Measurements from ENCODE around the gene CEP350.

The CEP350 gene

DNA sequence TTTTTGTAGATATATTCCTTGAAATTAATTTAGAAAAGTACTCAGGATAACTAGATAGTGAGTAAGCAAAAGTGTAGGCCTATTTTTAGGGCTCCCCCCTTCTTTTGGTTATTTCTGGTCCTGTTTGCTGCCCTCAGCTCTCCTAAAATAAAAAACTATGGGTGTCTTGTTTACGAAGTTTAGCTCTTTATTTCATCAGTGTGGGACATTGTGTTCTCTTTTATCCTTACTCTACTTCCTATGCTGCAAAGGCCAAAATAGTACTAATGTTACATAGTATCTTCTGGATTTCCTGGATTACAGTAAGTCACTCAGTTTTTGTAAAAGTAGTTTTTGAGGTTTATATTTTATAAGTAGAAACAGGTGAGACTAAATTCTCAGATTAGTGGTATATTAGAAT lies 15.4 kb downstream of the CEP350 start:
- Histone ChIP-seq H2AK5ac (ENCODE audit: low read length) (no peak overlapping the region), H4K5ac (ENCODE audit: low read length) (no peak overlapping the region), H3K4me3 (ENCODE audit: low read length) (no peak overlapping the region), H3K36me3 (ENCODE audit: control insufficient read depth, insufficient read depth, low read length) (no peaks in the 10 kb centered on the region), H2BK5ac (ENCODE audit: low read length) (no peak overlapping the region), H3K79me2 (ENCODE audit: control insufficient read depth, insufficient read depth, low read length) (peaks cover 14% of the 10 kb centered on the region), H2BK120ac (ENCODE audit: low read depth, low read length) (no peak overlapping the region), H3K4me2 (ENCODE audit: low read length) (no peak overlapping the region), H3K27ac (ENCODE audit: low read depth, low read length) (no peak overlapping the region), H3K27me3 (ENCODE audit: insufficient read depth, low read length, poor library complexity) (no peaks in the 10 kb centered on the region), H3K4ac (ENCODE audit: low read depth, low read length) (no peak overlapping the region), H4K8ac (ENCODE audit: low read depth, low read length) (no peak overlapping the region), H3K4me1 (ENCODE audit: control insufficient read depth, low read depth, low read length) (no peaks in the 10 kb centered on the region), H3K23ac (ENCODE audit: low read length) (no peak overlapping the region), H3K56ac (ENCODE audit: low read length) (no peak overlapping the region), H3K9ac (ENCODE audit: low read length) (no peak overlapping the region), H3K79me1 (ENCODE audit: low read length) (peaks cover 6% of the 10 kb centered on the region), H3K18ac (ENCODE audit: low read length) (no peak overlapping the region), H2BK15ac (replicated peaks; ENCODE audit: low read depth) (no peak overlapping the region)
- WGBS (ENCODE audit: extremely low coverage, insufficient coverage, low lambda C conversion rate) = no CpG with 5 or more reads among the region's 1 CpG
- no peak for DNase-seq

DNA sequence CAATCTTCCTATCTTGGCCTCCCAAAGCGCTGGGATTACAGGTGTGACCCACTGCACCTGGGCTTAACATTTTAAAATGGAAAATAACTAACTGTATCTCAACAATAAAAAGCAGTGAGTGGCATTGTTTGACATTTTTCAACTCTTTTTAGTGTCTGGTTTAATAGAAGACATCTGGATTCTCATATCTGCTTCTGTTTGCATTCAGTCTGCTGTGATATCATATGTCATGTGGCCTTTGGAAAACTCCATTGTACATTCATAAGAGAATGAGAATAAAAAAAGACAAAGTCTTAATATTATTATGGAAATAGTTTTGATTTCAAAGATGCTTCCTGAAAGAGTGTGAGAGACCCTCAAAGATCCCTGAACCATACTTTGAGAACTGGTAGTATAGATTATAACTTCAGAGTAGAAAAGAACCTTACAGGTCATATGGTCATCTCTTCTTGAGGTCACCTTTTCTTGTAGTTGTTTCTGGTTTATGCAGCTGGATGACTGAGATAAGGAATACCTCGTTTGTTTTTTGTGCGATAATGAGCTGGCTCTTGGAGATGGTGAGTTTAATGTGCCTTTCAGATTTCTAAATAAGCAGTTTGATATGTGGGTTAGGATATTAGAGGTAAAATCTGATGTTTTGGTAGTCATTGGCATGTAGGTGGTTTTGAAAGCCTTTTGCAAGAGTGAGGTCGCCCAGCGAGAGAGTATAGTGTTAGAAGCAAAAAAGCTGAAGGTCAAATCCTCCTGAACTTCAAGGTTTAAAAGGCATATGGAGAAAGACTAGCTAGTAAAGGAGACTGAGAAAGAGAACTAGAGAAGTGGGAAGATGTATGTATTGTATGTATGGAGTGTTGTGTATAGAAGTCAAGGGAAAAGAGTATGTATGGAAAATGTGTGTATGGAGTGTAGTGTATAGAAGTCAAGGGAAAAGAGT lies 17.2 kb downstream of the CEP350 start:
- no peak overlapping the region for H3K4me2 ChIP-seq (ENCODE audit: low read length)
- no peak overlapping the region for H2BK120ac ChIP-seq (ENCODE audit: low read depth, low read length)
- H4K5ac ChIP-seq (ENCODE audit: low read length) = no peak overlapping the region
- H3K27me3 ChIP-seq (ENCODE audit: insufficient read depth, low read length, poor library complexity) = no peaks in the 10 kb centered on the region
- no peak overlapping the region for H3K18ac ChIP-seq (ENCODE audit: low read length)
- H3K4ac ChIP-seq (ENCODE audit: low read depth, low read length) = no peak overlapping the region
- H3K56ac ChIP-seq (ENCODE audit: low read length) = no peak overlapping the region
- no CpG with 5 or more reads among the region's 5 CpGs for WGBS (ENCODE audit: extremely low coverage, insufficient coverage, low lambda C conversion rate)
- no peak overlapping the region for H2BK15ac ChIP-seq (replicated peaks; ENCODE audit: low read depth)
- H4K8ac ChIP-seq (ENCODE audit: low read depth, low read length) = no peak overlapping the region
- peaks cover 4% of the 10 kb centered on the region for H3K79me1 ChIP-seq (ENCODE audit: low read length)
- H2BK5ac ChIP-seq (ENCODE audit: low read length) = no peak overlapping the region
- no peak overlapping the region for H3K9ac ChIP-seq (ENCODE audit: low read length)
- no peak overlapping the region for H3K4me3 ChIP-seq (ENCODE audit: low read length)
- H2AK5ac ChIP-seq (ENCODE audit: low read length) = no peak overlapping the region
- no peak for DNase-seq
- no peak overlapping the region for H3K27ac ChIP-seq (ENCODE audit: low read depth, low read length)
- peaks cover under 1% of the 10 kb centered on the region for H3K4me1 ChIP-seq (ENCODE audit: control insufficient read depth, low read depth, low read length)
- no peak overlapping the region for H3K23ac ChIP-seq (ENCODE audit: low read length)
- peaks cover 8% of the 10 kb centered on the region for H3K79me2 ChIP-seq (ENCODE audit: control insufficient read depth, insufficient read depth, low read length)
- H3K36me3 ChIP-seq (ENCODE audit: control insufficient read depth, insufficient read depth, low read length) = no peaks in the 10 kb centered on the region

DNA sequence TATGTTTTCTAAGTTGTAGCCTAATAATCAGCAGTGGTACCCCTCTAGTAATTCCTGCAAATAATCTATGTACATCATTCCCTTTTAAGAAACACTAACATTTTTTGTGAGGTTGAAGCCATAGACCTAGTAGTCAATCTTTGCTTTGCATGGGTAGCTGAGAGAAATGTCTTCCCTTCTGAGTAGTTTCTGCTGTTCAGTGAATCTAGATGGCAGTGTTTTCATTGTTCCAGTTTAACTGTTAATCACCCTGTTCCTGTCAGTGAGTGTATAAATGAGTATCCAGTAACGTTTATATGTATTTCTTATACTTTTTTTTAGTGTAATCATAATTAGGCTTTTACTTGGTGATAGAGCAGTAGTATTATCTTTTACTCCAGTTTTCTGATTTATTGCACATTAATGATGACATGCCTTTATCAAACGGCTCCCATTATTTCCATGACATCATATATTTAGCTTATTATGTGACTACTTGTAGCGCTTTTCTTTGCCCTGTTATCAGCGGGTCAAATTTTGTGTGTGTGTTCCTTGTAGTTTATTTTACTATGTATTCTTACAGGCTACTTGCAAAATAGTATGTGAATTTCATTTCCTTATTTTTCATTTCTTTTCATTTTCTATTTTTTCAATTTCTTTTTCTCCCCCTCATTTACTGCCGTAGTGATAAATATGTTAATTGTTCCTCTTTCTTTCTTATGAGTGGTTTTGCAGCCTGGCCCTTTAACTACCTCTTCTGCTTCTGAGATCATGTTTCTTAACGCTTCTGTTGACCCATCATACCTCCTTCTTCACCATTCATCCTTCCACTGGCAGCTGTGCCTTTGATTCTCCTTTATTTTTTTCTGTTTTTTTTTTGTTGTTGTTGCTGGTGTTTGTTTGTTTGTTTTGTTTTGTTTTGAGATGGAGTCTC lies 18.8 kb downstream of the CEP350 start:
- Histone ChIP-seq H3K79me2 (ENCODE audit: control insufficient read depth, insufficient read depth, low read length) (peaks cover 9% of the 10 kb centered on the region), H3K18ac (ENCODE audit: low read length) (no peak overlapping the region), H3K79me1 (ENCODE audit: low read length) (peaks cover 6% of the 10 kb centered on the region), H2AK5ac (ENCODE audit: low read length) (no peak overlapping the region), H2BK5ac (ENCODE audit: low read length) (no peak overlapping the region), H3K23ac (ENCODE audit: low read length) (no peak overlapping the region), H3K27me3 (ENCODE audit: insufficient read depth, low read length, poor library complexity) (no peaks in the 10 kb centered on the region), H4K8ac (ENCODE audit: low read depth, low read length) (no peak overlapping the region), H3K4me2 (ENCODE audit: low read length) (no peak overlapping the region), H3K4me3 (ENCODE audit: low read length) (no peak overlapping the region), H2BK15ac (replicated peaks; ENCODE audit: low read depth) (no peak overlapping the region), H3K4me1 (ENCODE audit: control insufficient read depth, low read depth, low read length) (peaks cover 3% of the 10 kb centered on the region), H3K56ac (ENCODE audit: low read length) (no peak overlapping the region), H3K36me3 (ENCODE audit: control insufficient read depth, insufficient read depth, low read length) (no peaks in the 10 kb centered on the region), H3K9ac (ENCODE audit: low read length) (no peak overlapping the region), H2BK120ac (ENCODE audit: low read depth, low read length) (no peak overlapping the region), H3K27ac (ENCODE audit: low read depth, low read length) (no peak overlapping the region), H3K4ac (ENCODE audit: low read depth, low read length) (no peak overlapping the region), H4K5ac (ENCODE audit: low read length) (no peak overlapping the region)
- 100% methylated on average over 1 of the region's 6 CpGs for WGBS (ENCODE audit: extremely low coverage, insufficient coverage, low lambda C conversion rate)
- no peak for DNase-seq

DNA sequence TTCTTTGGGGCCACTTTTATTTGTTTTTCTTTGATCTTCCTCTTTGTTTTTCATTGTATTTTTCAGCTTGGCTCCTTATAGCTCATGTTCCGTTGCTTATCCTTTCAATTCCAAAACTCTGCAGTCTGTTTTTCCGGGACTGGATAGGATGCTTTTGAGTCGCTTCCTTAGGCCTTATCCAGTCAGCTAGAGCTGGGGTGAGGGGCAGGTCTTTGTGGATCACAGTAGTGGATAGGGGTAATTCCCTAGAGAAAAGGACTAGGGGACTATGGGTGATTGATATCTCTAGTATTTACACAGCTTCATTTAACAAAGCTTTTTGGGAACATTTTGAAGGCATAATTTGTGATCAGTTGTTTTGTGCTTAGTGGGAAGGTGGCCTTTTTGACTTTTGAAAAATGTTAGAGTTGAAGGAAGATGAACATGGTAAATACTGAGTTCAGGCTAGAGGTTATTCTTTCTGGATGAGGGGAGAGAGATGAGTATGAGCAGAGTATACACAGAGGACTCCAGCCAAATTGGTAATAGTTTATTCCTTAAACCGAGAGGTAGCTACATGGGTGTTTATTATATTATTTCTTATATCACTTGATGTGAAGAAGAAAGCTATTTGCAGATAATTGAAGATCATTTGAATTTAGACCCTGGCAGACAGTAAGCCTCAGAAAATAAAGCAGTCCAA lies 22.5 kb downstream of the CEP350 start:
- no peak overlapping the region for H3K9ac ChIP-seq (ENCODE audit: low read length)
- no peak overlapping the region for H3K27ac ChIP-seq (ENCODE audit: low read depth, low read length)
- no peak overlapping the region for H2AK5ac ChIP-seq (ENCODE audit: low read length)
- no peak overlapping the region for H2BK5ac ChIP-seq (ENCODE audit: low read length)
- no peak overlapping the region for H3K4me3 ChIP-seq (ENCODE audit: low read length)
- H4K5ac ChIP-seq (ENCODE audit: low read length) = no peak overlapping the region
- no CpG with 5 or more reads among the region's 4 CpGs for WGBS (ENCODE audit: extremely low coverage, insufficient coverage, low lambda C conversion rate)
- peaks cover 3% of the 10 kb centered on the region for H3K4me1 ChIP-seq (ENCODE audit: control insufficient read depth, low read depth, low read length)
- no peak overlapping the region for H3K23ac ChIP-seq (ENCODE audit: low read length)
- peak; percentile 37 for DNase-seq
- H3K79me2 ChIP-seq (ENCODE audit: control insufficient read depth, insufficient read depth, low read length) = peaks cover 12% of the 10 kb centered on the region
- no peak overlapping the region for H3K56ac ChIP-seq (ENCODE audit: low read length)
- no peak overlapping the region for H4K8ac ChIP-seq (ENCODE audit: low read depth, low read length)
- H3K79me1 ChIP-seq (ENCODE audit: low read length) = peaks cover 4% of the 10 kb centered on the region
- no peaks in the 10 kb centered on the region for H3K36me3 ChIP-seq (ENCODE audit: control insufficient read depth, insufficient read depth, low read length)
- H3K4ac ChIP-seq (ENCODE audit: low read depth, low read length) = no peak overlapping the region
- H3K18ac ChIP-seq (ENCODE audit: low read length) = no peak overlapping the region
- no peak overlapping the region for H2BK120ac ChIP-seq (ENCODE audit: low read depth, low read length)
- no peak overlapping the region for H3K4me2 ChIP-seq (ENCODE audit: low read length)
- H2BK15ac ChIP-seq (replicated peaks; ENCODE audit: low read depth) = no peak overlapping the region
- H3K27me3 ChIP-seq (ENCODE audit: insufficient read depth, low read length, poor library complexity) = no peaks in the 10 kb centered on the region

DNA sequence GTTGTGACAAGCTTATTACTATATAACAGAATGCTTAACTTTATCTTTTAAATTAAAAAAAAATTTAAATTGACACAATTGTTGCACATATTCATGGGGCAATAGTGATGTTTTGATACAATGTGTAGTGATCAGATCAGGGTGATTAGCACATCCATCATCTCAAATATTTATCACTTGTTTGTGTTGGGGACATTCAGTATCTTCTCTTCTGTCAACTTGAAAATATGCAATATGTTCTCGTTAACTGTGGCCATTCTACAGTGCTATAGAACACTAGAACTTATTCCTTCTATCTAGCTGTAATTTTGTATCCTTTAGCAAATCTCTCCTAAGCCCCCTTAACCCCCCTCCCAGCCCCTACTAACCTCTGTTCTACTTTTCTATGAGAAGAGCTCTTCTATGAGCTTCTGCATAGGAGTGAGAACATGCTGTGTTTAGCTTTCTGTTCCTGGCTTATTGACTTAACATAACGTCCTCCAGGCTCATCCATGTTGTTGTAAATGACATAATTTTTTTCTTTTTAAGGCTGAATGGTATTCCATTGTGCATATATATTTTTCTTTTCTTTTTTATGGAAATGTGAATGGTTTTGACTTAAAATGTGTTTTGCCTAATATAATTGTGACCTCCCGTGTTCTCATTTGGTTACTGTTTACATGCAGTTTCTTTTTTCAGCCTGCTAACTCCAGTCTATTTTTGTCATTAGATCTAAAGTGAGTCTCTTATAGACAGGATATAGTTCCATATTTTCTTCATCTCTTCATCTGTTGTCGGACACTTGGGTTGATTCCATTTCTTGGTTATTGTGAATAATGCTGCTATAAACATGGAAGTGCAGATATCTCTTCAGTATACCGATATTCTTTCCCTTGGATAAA lies 23.8 kb downstream of the CEP350 start:
- Histone ChIP-seq H3K36me3 (ENCODE audit: control insufficient read depth, insufficient read depth, low read length) (no peaks in the 10 kb centered on the region), H3K27ac (ENCODE audit: low read depth, low read length) (no peak overlapping the region), H3K9ac (ENCODE audit: low read length) (no peak overlapping the region), H3K79me2 (ENCODE audit: control insufficient read depth, insufficient read depth, low read length) (peaks cover 10% of the 10 kb centered on the region), H4K8ac (ENCODE audit: low read depth, low read length) (no peak overlapping the region), H4K5ac (ENCODE audit: low read length) (no peak overlapping the region), H3K4me2 (ENCODE audit: low read length) (no peak overlapping the region), H2AK5ac (ENCODE audit: low read length) (no peak overlapping the region), H2BK15ac (replicated peaks; ENCODE audit: low read depth) (no peak overlapping the region), H2BK120ac (ENCODE audit: low read depth, low read length) (no peak overlapping the region), H3K4me3 (ENCODE audit: low read length) (no peak overlapping the region), H3K23ac (ENCODE audit: low read length) (no peak overlapping the region), H3K27me3 (ENCODE audit: insufficient read depth, low read length, poor library complexity) (no peaks in the 10 kb centered on the region), H2BK5ac (ENCODE audit: low read length) (no peak overlapping the region), H3K79me1 (ENCODE audit: low read length) (peaks cover 4% of the 10 kb centered on the region), H3K18ac (ENCODE audit: low read length) (no peak overlapping the region), H3K4ac (ENCODE audit: low read depth, low read length) (no peak overlapping the region), H3K4me1 (ENCODE audit: control insufficient read depth, low read depth, low read length) (peaks cover 3% of the 10 kb centered on the region), H3K56ac (ENCODE audit: low read length) (no peak overlapping the region)
- no CpG with 5 or more reads among the region's 5 CpGs for WGBS (ENCODE audit: extremely low coverage, insufficient coverage, low lambda C conversion rate)
- no peak for DNase-seq

Measured in mesendoderm (in vitro differentiated cells).